ENCODE measurements around the gene TRIM29.
"Not testable (repeated sequence)": the region's sequence is repeated elsewhere in the genome, so short reads cannot be mapped to it uniquely, and the experiment has no call there.

The TRIM29 gene

DNA sequence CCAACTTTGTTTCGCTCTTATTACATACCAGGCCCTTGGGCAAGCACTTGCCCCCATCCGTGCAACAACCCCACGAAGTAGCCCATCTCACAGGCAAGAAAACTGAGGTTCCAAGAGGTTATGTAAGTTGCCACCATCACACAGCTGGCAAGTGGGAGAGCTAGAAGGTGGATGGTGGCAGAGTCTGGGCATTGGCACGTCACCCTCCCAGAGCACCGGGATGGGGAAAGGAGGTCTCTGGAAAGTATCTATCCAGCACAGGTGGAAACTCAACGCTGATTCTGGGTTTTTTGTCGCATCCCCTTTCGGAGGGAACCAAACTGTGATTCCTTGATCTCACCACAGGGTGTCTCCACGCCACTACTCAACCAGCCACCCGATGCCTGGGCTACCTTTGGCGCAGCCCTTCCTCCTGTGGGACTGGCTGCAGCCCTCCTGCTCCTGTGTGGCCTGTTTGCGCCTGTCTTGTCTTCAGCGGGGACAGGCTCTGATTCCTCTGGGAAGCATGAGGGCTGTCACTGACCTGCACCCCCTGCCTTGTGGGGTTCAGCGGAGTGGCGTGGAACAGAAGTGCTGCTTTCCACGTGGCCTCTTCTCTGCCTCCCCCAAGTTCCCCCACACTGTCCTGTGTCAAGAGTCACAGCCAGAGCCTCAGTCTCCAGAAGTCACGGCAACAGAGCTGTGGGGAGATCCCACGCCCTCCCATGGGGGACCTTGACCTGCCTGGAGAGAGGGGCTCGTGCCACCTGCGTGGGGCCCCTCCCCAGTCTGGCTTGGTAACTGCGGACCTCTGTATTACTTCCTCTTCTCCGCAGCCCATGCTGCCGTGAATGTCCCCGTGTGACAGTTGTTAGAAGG is 34.4 kb upstream of the TRIM29 start:
- peak; percentile 83 for DNase-seq (ENCODE audit: low spot score)

DNA sequence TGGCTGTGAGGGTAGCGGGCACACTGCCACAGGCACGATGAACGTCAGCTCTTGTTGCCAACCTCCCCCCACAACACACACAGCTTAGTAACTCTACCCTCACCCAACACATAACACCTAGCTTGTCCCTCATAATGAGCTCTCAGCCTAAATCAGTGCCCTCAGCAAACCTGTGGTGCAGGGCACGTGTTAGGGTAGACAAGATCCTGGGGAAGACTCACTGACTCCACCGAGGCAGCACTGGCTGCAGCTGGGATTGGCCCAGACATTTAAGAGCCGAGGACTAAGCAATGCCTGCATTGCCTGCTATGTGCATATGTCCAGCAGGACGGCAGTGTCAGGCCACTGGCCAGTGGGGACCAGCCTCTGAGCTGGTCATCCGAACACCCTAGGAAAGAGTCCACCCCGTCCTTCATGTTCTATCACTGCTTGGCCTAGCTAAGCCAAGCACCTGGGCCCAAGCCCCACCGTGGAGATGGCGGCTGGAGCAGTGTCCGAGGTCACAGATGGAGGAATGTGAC is 32.9 kb upstream of the TRIM29 start:
- DNase-seq (ENCODE audit: low spot score): no peak

DNA sequence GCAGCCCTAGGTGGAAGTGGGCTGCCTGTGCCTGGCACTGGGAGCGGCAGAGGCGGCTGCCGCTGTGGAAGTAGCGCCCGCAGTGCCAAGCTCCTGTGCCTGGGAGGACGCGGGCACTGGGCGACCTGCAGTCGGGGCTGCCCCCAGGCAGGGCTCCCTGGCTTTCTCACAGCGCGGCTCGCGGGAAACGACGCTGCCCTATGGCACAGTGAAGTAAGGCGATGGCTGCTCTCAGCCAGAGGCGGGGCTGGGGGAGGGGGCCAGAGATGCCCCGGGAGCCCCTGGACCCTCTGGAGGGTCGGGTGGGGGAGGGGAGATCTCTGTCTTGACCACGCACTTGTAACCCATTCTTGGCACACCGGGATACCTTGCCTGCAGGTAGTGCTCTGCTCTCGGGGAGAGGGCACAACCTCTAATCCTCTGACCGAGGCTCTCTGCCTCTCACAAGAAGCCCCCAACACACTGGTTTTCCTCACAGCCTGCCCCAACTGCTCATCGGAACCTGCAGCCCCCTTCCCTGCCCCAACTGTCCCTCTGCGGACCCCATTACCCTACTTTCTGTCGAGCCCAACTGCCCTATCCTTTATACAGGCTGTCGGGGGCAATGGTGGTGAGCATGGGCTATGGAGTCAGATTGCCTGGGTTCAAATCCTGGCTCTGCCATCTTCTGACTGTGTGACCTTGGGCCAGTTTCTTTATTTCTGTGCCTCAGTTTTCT is 32.2 kb upstream of the TRIM29 start:
- no peak for DNase-seq (ENCODE audit: low spot score)

DNA sequence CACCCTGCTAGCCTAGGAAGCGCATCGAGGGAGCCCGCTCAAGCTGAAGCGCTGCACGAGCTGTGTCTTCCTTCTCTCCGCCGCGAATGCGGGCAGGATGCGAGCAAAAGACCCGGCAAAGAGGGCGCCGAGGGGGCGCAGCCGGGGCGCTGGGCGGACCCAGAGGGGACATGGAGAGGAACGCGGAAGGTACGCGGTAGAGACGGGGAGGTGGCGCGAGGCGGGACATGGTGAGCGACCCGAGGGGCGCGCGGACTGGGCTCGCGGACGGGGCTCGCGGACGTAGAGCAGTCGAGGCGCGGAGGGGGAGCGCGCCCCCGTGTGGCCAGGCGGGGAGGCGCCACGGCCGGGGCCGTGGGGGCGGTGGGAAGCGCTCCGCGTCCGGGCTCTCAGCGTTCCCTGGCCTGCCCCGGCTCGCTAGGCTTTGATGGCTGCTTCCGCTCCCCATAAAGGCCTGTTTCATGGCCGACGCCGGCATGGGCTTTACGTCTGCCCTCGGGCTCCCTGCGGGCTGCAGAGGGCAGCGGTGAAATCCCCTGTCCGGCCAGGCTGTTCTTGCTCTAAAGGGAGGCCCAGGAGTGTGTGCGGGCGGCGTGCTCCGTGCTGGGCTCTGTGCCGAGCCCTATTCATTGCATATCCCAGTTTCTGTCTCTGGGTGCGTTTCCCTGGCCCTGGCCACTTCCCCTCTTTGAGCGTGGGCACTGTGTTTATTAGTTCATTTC is 31.2 kb upstream of the TRIM29 start:
- peak; percentile 74 for DNase-seq (ENCODE audit: low spot score)

DNA sequence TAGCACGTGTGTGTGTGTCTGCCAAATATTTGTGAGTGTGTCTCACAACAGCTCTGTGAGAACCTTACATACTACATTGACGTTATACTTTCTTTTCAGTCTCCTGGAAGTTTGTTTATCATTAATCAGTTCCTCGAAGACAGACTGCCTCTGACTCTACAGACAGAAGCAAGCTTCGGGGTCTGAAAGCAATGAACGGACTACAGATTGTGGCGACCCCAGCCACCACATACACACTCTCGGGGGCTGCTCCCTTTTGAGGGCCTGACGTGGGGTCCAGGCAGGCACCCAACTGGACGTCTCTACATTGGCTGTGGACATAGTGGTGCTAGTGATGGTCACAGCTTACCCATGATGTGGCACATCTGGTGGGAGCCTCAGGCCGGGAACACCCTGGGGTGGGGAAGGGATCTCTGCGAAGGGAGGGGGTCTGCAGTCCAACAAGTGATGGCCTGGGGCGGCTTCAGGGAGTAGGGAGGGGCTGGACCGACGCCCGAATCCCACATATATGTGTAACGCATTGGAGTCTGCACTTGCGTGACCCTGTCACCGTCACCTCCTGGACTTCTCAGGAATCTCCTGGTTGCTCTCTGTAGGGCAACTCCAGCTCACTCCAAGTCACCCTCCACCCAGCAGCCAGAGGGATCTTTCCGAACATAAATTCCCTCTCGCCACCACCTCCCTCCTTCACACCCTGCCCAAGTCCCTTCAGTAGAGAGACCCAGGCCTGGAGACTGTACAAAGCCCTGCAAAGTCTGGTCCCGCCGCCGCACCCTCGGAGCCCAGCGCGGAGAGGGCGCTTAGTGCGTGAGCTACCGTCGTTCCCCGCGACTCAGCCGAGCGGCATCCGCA is 30.4 kb upstream of the TRIM29 start:
- DNase-seq (ENCODE audit: low spot score): no peak

DNA sequence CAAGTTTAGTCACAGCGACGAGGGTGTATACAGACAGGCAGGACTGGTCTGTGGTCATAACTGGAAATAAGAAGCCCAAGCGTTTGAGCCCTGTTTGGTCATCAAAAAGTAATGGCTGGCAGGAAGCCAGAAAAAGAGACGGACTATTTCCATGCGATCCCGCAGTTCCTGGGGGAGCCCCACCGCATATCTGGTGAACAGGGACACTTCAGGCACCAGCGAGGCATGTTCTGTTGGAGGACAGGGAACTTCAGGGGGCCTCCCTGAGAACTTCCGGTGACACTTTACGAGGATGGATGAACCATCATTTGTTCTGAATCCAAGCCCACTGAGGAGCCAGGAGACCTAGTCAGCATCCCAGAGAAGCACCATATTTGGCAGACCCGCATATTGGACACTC is 29.7 kb upstream of the TRIM29 start:
- no peak for DNase-seq (ENCODE audit: low spot score)

DNA sequence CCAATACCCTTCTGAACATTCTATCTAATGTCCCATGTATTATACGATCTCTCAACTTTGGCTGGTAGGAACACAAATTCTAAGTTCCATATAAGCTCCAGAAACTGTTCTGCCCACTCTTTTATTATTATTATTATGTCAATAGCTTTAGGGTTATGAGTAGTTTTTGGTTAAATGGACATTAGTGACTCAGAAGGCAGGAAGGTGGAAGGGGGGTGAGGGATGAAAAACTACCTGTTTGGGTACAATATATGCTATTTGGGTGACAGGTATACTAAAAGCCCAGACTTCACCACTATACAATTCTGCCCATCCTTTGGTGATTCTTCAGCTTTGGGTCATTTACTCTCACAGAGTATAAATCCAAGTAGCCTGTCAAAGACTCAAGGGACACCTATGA is 22.5 kb upstream of the TRIM29 start:
- no peak for DNase-seq (ENCODE audit: low spot score)

DNA sequence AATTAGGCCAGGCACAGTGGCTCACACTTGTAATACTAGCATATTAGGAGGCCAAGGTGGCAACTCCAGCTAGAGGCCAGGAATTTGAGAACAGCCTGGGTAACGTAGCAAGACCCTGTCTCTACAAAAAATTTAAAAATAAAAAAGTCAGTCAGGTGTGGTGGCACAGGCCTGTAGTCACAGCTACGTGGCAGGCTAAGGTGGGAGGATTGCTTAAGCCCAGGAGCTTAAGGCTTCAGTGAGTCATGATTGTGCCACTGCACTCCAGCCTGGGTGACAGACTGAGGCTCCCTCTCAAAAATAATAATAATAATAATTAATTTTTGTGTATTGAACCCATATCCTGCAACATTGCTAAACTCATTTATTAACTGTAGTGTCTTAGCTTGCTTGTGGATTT is 15.3 kb upstream of the TRIM29 start:
- no peak for DNase-seq (ENCODE audit: low spot score)

DNA sequence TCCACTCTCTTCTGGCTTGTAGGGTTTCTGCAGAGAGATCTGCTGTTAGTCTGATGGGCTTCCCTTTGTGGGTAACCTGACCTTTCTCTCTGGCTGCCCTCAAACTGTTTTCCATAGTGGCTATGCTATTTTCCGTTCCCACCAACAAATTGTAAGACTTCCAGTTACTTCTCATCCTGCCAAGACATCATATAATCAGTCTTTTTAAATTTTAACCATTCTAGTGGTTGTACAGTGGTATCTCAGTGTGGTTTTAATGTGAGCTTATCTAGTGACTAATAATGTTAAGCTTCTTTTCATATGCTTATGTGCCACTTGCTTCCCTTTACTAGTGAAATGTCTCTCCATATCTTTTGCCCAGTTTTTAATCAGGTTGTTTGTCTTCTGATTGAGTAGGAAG is 13.6 kb upstream of the TRIM29 start:
- DNase-seq (ENCODE audit: low spot score): no peak

DNA sequence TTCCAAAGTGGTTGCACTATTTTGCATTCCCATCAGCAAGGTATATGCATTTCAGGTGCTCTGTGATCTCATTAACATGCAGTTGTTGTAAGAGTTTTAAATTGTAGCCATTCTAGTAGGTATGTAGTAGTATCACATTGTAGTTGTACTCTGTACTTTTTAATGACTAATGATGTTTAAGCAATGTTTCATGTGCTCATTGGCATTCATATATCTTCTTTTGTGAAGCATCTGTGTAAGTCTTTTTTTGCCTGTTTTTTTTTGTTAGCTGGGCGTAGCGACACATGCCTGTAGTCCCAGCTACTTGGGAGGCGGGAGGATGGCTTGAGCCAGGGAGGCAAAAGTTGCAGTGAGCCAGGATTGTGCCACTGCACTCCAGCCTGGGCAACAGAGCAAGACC is 11.3 kb upstream of the TRIM29 start:
- no peak for DNase-seq (ENCODE audit: low spot score)

DNA sequence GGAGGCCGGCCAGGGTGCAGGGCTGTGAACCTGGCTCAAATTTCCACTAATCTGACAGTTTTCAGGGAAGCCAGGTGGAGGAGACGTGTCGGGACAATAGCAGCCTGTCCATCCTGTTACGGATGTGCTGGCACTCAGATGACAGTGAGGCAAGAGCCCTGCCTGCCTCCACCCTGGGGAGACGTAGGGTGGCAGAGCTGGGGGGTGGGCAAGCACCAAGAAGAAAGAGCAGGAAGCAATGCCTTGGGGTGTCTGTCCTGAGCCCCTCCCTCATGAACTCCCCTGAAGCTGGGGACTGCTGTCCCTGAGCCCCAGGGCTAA is 10.0 kb upstream of the TRIM29 start:
- DNase-seq (ENCODE audit: low spot score): no peak

DNA sequence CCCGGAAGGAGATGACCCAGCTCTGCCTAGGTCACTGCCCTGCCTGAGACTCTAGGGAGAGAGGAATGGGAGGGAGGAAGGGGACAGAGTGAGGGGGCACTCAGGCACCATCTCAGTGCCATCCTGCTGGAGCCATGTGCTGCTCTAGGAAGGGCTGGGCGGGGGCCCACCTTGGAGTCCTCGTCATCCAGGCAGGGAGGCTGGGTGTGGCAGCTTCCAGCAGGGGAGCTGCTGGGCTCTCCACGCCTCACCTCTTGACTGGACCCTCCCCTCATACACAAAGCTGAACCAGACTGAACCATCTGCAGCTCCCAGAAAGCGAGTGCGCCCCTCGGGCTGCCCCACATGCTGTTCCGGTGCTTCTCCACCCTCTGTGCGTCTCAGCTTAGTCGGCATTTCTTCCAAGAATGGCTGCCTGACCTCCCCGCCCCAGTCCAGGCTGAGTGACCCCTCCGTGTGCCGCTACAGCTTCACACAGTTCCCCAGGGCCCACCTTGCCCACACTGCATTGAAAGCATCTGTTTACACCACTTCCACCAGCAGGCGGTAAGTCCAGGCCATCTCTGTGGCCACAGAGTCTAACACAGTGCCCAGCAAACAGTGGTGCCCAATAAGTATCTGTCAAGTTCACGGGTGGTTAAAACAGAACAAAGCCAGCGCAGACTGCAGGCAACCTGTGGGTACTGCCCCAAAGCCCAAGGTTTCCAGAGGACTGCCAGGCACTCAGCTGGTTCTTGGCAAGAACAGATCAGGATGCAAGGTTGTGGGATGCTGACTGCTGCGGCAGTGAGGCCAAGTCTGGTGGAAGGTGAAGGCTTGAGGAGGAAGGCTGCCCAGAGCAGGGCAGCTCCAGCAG is 9.4 kb upstream of the TRIM29 start:
- no peak for DNase-seq (ENCODE audit: low spot score)

DNA sequence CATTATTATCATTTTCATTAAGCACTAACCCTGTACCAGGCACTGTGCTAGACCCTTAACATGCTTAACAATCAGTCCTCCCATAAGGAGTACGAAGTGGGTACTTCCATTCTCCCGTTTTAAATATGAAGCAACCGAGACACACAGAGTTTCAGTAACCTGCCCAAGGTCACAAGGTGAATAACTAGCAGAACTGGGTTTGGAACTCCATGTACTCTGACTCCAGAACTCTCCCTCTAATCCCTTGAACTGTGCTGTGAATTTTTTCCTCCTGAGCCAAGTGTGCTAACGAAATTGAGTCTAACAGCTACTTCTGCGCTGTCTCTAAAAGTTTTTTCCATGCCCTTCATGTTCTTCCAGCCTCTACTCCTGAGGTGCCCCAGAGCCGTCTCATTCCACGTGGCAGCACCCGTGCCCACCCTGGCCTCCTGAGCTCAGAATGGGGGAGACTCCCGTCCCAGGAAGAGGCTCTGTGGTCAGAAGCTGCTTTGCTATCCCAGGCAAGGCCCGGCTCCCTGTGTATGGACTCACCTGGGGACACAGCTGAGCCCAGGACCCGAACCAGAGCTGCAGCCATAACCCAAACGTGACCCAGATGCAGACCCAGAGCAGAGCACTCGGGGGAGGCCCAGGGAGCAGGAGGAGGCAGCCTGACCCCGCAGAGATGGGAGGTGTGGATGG is 8.6 kb upstream of the TRIM29 start:
- DNase-seq (ENCODE audit: low spot score): no peak

DNA sequence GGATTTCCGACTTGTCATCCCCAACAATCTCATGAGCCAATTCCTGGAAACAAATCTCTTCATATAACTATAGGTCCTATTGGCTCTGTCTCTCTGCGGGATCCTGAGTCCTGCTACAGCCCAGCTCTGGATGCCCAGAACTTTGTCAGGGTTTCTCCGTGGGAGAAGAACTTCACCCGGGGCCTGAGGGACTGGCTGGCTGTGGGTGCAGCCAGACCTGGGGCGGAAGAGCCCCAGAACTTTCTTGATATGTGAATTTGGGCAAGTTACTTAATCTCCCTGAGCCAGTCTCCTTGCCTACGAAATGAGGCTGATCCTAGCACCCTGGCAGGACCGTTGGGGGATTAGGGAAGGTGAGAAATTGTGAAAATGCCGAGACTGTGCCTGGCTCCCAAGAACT is 6.6 kb upstream of the TRIM29 start:
- no peak for DNase-seq (ENCODE audit: low spot score)

DNA sequence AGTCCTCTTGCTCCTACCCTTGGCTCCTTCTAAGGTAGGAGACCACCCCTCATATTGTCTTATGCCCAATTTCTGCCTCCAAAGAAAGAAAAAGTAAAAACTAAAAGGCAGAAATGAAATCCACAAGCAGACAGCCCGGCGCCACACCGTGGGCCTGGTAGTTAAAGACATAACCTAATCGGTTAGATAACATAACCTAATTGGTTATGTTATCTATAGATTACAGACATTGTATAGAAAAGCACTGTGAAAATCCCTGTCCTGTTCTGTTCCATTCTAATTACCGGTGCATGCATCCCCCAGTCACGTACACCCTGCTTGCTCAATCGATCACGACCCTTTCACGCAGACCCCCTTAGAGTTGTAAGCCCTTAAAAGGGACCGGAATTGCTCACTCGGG is 5.6 kb upstream of the TRIM29 start:
- DNase-seq (ENCODE audit: low spot score): not testable (repeated sequence)

DNA sequence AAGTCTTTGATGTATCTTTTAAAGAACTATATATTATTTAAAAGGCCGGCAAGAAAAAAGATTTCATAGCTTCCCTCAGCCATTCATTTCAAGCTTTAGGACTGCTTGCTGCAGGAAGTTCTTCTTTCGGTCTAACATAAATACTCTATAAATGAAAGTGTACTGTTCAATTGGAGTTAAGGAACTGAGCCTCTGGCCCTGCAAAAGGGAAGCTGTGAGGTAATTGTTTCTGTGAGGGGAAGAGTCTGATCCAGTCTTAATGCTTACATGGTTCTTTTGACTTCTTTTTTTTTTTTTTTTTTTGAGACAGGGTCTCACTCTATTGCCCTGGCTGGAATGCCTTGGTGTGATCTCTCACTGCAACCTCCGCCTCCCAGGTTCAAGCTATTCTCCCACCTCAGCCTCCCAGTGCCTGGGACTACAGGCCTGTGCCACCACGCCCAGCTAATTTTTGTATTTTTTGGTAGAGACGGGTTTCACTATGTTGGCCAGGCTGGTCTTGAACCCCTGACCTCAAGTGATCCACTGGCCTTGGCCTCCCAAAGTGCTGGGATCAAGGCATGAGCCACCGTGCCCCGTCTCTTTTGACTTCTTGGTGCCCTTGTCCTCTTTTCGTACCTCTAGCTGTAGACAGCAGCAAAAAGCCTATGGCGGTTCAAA is 4.7 kb upstream of the TRIM29 start:
- DNase-seq (ENCODE audit: low spot score): no peak

DNA sequence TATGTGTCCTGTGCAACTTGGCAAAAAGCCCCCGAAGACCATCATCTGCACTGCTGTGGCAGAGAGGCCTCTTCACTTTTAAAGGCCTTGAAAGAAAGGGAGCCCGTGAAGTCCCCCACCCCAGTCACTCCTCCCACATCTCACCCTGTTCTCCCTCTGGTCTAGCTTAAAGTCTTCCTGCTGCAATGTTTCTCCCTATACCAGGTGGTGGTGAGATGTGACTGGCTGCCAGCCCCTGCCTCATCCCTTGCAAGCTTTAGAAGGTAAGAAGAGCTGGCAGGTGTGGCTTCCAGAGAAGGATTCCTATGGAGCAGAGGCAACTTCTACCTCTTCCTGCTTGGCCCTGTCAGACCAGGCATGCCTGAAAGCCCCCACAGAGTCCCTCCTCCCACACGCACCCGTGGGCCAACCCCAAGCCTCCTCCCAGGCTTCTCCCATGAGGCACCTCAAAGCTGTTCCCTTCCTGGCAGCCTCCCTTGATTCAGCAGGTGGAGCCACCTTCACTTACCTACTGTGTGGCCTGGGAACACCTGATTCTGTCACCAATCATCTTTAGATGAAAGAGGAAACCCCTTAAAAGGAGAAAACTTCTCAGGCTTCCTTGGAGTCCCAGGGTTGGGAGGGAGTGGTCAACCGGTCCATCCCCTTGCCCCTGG is 4.0 kb upstream of the TRIM29 start:
- DNase-seq (ENCODE audit: low spot score): no peak

DNA sequence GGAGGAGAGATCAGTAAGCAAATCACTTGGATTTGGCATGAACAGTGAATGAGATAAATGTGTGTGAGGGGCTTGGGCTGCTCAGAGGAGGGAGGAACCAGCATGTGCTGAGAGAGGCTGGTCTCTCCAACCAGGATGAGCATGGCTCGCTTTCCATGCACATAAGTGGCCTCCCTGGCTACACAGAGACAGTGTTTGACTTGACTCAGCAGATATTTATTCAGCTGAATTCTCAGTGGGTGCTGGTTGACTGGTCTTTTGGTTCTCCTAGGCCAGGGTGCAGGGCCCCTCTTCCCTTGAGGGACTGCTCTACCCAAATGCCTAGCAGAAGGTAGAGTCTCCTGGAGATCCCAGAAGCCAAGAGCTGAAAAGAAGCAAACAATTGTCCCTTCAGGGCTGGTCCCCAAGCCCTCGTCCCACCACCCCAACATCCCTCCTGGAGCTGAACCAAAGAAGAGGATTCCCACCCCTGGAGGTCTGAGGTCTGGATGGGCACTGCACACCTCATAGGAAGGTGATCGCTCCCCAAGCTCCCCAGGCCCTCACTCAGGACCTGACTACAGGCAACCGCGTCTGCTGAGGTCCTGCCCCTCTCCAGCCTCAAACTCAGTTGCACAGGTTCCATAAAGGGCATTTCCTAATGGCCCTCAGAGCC is 3.3 kb upstream of the TRIM29 start:
- DNase-seq (ENCODE audit: low spot score): peak; percentile 2

All from hepatic stellate cell (primary cell).